Neural cell (in vitro differentiated cells): ENCODE data around the gene TTC9.

Experiments
- CTCF ChIP-seq: fragments of 450-650 bp; IDR thresholded peaks from 2 replicates; pipeline ENCODE4 v1.5.1; 2014; ENCODE audit warnings: antibody characterized with exemption, mild to moderate bottlenecking, moderate library complexity; ENCODE audit not compliant: poor library complexity, severe bottlenecking
- EZH2 ChIP-seq: fragments of 200-600, 300-800 bp; shearing (Covaris generic), sonication (generic); IDR thresholded peaks from 2 replicates; pipeline ENCODE4 v1.6.1; 2014; ENCODE audit warnings: antibody characterized with exemption, low read length, borderline replicate concordance, mild to moderate bottlenecking; ENCODE audit not compliant: insufficient read depth, poor library complexity, severe bottlenecking
- MXI1 ChIP-seq: fragments of 450-650 bp; conservative IDR thresholded peaks from 2 replicates; pipeline ENCODE4 v1.6.1; 2014; ENCODE audit warnings: antibody characterized with exemption, mild to moderate bottlenecking; ENCODE audit not compliant: poor library complexity, severe bottlenecking
- POLR2AphosphoS5 ChIP-seq: IDR thresholded peaks from 2 replicates; pipeline ENCODE4 v1.6.1; 2012
- RAD21 ChIP-seq: fragments of 450-650 bp; conservative IDR thresholded peaks from 2 replicates; pipeline ENCODE4 v1.6.1; 2014; ENCODE audit warnings: antibody characterized with exemption, mild to moderate bottlenecking, moderate library complexity
- REST ChIP-seq: IDR thresholded peaks from 2 replicates; pipeline ENCODE4 v1.6.1; 2012; ENCODE audit warnings: borderline replicate concordance
- SMC3 ChIP-seq: fragments of 450-650 bp; conservative IDR thresholded peaks from 2 replicates; pipeline ENCODE4 v1.6.1; 2014; ENCODE audit warnings: antibody characterized with exemption, mild to moderate bottlenecking, moderate library complexity; ENCODE audit not compliant: poor library complexity
- TAF1 ChIP-seq: IDR thresholded peaks from 2 replicates; pipeline ENCODE4 v1.6.1; 2012; ENCODE audit warnings: low read depth

GRCh38 chr14:70652871-70653270, 11.2 kb downstream of the TTC9 start:
- TF ChIP-seq CTCF = no peak
- TF ChIP-seq TAF1 = no peak
- no peak for TF ChIP-seq RAD21
- no peak for TF ChIP-seq EZH2
- no peak for TF ChIP-seq SMC3
- TF ChIP-seq REST = no peak
- no peak for TF ChIP-seq POLR2AphosphoS5
- no peak for TF ChIP-seq MXI1
